Fibroblast of lung (primary cell): ENCODE measurements around the gene RCN1.

Source experiments
- EZH2 ChIP-seq: IDR thresholded peaks from 2 replicates; pipeline ENCODE4 v1.5.1; 2012; ENCODE audit warnings: low read length, control low read depth, mild to moderate bottlenecking; ENCODE audit errors: missing control alignments
- TF ChIP-seq, protein P1 (sequence below), 2 donors: IDR thresholded peaks in 1 of 2; conservative IDR thresholded peaks in 1 of 2; 1 replicate in 1 of 2; 2 replicates in 1 of 2; pipeline ENCODE4 v1.5.1; 2011 to 2012; ENCODE audit warnings: low read length in 2 of 2, control low read depth in 1 of 2, inconsistent platforms in 1 of 2, low read depth in 1 of 2, mild to moderate bottlenecking in 1 of 2

GRCh38 chr11:32098142-32098903 is 7.4 kb downstream of the RCN1 start:
- TF ChIP-seq, protein P1, sequence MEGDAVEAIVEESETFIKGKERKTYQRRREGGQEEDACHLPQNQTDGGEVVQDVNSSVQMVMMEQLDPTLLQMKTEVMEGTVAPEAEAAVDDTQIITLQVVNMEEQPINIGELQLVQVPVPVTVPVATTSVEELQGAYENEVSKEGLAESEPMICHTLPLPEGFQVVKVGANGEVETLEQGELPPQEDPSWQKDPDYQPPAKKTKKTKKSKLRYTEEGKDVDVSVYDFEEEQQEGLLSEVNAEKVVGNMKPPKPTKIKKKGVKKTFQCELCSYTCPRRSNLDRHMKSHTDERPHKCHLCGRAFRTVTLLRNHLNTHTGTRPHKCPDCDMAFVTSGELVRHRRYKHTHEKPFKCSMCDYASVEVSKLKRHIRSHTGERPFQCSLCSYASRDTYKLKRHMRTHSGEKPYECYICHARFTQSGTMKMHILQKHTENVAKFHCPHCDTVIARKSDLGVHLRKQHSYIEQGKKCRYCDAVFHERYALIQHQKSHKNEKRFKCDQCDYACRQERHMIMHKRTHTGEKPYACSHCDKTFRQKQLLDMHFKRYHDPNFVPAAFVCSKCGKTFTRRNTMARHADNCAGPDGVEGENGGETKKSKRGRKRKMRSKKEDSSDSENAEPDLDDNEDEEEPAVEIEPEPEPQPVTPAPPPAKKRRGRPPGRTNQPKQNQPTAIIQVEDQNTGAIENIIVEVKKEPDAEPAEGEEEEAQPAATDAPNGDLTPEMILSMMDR (conservative IDR thresholded peaks at IDR 0.05 in 1 of 2, IDR thresholded peaks at IDR 0.05 in 1 of 2; ENCODE audit: low read depth in 1 of 2, low read length in 2 of 2) = no peak
- no peak for TF ChIP-seq EZH2
